GM23338 (cell line): Measurements from ENCODE around the gene KIAA1755.

ENCODE experiments used
- EZH2 ChIP-seq: fragments of 200-600 bp; sonication (generic); IDR thresholded peaks from one replicate; pipeline ENCODE4 v1.8.0; 2017; ENCODE audit warnings: antibody characterized with exemption, mild to moderate bottlenecking, low read depth; ENCODE audit not compliant: unreplicated experiment
- EZH2phosphoT487 ChIP-seq: fragments of 200-600 bp; sonication (generic); IDR thresholded peaks from one replicate; pipeline ENCODE4 v1.8.1; 2018; ENCODE audit warnings: antibody characterized with exemption; ENCODE audit not compliant: unreplicated experiment
- POLR2AphosphoS5 ChIP-seq: IDR thresholded peaks from 2 replicates; pipeline ENCODE4 v1.6.1; 2016; ENCODE audit warnings: antibody characterized with exemption, low read depth
- TF ChIP-seq, protein P1 (sequence below), 2 experiments: fragments of 200-600 bp in 1 of 2; sonication (generic) in 1 of 2; conservative IDR thresholded peaks; 2 replicates each; pipeline versions ENCODE4 v1.5.1 to v1.6.1; 2016 to 2017; ENCODE audit warnings: antibody characterized with exemption in 2 of 2, low read depth in 2 of 2, mild to moderate bottlenecking in 2 of 2, moderate library complexity in 1 of 2
- TF ChIP-seq, protein P2 (sequence below): IDR thresholded peaks from one replicate; pipeline ENCODE4 v1.6.1; 2018; ENCODE audit warnings: antibody characterized with exemption; ENCODE audit not compliant: unreplicated experiment

DNA sequence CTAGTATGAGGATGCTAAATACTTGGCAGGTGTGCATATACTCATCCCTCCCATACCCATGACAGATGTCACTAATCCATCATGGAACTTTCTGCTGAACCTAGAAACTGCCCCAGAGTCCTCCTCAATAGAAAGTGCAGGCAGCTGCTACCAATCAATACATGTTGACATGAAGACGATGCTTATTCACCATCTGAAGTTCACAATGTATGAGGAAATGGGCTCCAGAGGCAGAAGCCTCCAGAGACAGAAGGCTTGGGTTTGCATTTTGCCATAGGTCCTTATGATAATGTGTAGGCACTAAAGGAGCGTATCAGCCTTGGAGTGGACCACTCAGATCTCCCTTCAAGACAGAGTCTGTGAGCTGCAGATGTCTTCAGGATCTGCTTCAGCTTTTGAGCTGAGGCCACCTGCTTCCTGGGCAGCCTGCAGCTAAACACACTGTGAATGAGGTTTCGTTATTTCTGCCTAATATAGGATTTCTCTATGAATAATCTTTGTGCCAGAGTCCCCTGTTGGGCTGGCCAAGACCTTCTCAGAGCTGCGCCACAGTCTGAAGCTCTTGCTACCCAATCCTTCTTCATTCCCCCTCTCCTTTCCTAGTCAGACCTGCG is 7.5 kb upstream of the KIAA1755 start:
- TF ChIP-seq, protein P1, sequence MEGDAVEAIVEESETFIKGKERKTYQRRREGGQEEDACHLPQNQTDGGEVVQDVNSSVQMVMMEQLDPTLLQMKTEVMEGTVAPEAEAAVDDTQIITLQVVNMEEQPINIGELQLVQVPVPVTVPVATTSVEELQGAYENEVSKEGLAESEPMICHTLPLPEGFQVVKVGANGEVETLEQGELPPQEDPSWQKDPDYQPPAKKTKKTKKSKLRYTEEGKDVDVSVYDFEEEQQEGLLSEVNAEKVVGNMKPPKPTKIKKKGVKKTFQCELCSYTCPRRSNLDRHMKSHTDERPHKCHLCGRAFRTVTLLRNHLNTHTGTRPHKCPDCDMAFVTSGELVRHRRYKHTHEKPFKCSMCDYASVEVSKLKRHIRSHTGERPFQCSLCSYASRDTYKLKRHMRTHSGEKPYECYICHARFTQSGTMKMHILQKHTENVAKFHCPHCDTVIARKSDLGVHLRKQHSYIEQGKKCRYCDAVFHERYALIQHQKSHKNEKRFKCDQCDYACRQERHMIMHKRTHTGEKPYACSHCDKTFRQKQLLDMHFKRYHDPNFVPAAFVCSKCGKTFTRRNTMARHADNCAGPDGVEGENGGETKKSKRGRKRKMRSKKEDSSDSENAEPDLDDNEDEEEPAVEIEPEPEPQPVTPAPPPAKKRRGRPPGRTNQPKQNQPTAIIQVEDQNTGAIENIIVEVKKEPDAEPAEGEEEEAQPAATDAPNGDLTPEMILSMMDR (conservative IDR thresholded peaks at IDR 0.05; ENCODE audit: low read depth in 2 of 2), result no peak
- TF ChIP-seq EZH2 (no peak), POLR2AphosphoS5 (no peak), EZH2phosphoT487 (no peak)
- TF ChIP-seq, protein P2, sequence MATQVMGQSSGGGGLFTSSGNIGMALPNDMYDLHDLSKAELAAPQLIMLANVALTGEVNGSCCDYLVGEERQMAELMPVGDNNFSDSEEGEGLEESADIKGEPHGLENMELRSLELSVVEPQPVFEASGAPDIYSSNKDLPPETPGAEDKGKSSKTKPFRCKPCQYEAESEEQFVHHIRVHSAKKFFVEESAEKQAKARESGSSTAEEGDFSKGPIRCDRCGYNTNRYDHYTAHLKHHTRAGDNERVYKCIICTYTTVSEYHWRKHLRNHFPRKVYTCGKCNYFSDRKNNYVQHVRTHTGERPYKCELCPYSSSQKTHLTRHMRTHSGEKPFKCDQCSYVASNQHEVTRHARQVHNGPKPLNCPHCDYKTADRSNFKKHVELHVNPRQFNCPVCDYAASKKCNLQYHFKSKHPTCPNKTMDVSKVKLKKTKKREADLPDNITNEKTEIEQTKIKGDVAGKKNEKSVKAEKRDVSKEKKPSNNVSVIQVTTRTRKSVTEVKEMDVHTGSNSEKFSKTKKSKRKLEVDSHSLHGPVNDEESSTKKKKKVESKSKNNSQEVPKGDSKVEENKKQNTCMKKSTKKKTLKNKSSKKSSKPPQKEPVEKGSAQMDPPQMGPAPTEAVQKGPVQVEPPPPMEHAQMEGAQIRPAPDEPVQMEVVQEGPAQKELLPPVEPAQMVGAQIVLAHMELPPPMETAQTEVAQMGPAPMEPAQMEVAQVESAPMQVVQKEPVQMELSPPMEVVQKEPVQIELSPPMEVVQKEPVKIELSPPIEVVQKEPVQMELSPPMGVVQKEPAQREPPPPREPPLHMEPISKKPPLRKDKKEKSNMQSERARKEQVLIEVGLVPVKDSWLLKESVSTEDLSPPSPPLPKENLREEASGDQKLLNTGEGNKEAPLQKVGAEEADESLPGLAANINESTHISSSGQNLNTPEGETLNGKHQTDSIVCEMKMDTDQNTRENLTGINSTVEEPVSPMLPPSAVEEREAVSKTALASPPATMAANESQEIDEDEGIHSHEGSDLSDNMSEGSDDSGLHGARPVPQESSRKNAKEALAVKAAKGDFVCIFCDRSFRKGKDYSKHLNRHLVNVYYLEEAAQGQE, result no peak
